GM23248 (cell line): ENCODE measurements around the gene DRD2.

ENCODE experiments used
- EZH2 ChIP-seq: fragments of 200-600 bp; sonication (generic); IDR thresholded peaks from 2 replicates; pipeline ENCODE4 v1.6.1; 2018; ENCODE audit warnings: antibody characterized with exemption, mild to moderate bottlenecking; ENCODE audit not compliant: insufficient read depth, poor library complexity, severe bottlenecking
- EZH2phosphoT487 ChIP-seq: fragments of 200-600 bp; sonication (generic); IDR thresholded peaks from 2 replicates; pipeline ENCODE4 v1.6.1; 2018; ENCODE audit warnings: antibody characterized with exemption, moderate library complexity, mild to moderate bottlenecking, low read depth; ENCODE audit not compliant: insufficient read depth

- TF ChIP-seq EZH2 (no peak), EZH2phosphoT487 (no peak)
These were observed 20.9 kb upstream of the DRD2 start for GRCh38 chr11:113496026-113496651.
